Duodenal mucosa (tissue), 2 donors: ENCODE results near the gene FOCAD.
"Not testable (repeated sequence)": the region's sequence is repeated elsewhere in the genome, so short reads cannot be mapped to it uniquely, and the experiment has no call there.

ENCODE experiments used
- H3K27ac ChIP-seq: one replicate; pipeline ENCODE4 v1.7.0; 2013; ENCODE audit warnings: low read depth, low read length
- H3K27me3 ChIP-seq, 2 donors: one replicate each; pipeline ENCODE4 v1.7.0; 2013; ENCODE audit warnings: low read length in 2 of 2, control low read depth in 1 of 2; ENCODE audit not compliant: insufficient read depth in 2 of 2, control insufficient read depth in 1 of 2
- H3K36me3 ChIP-seq, 2 donors: one replicate each; pipeline ENCODE4 v1.7.0; 2013; ENCODE audit warnings: low read length in 2 of 2, control low read depth in 1 of 2; ENCODE audit not compliant: insufficient read depth in 2 of 2, control insufficient read depth in 1 of 2
- H3K4me1 ChIP-seq, 2 donors: one replicate each; pipeline ENCODE4 v1.7.0; 2013; ENCODE audit warnings: low read length in 2 of 2, control low read depth in 1 of 2; ENCODE audit not compliant: insufficient read depth in 2 of 2, control insufficient read depth in 1 of 2
- H3K4me3 ChIP-seq, 2 donors: one replicate each; pipeline ENCODE4 v1.7.0; 2013; ENCODE audit warnings: low read length in 2 of 2, low read depth in 1 of 2
- H3K9ac ChIP-seq, 2 donors: one replicate each; pipeline ENCODE4 v1.7.0; 2013; ENCODE audit warnings: low read length in 2 of 2, low read depth in 1 of 2
- H3K9me3 ChIP-seq, 2 donors: one replicate each; pipeline ENCODE4 v1.7.0; 2013; ENCODE audit warnings: low read length in 2 of 2, control low read depth in 1 of 2; ENCODE audit not compliant: control insufficient read depth in 1 of 2

Gene FOCAD

GRCh38 chr9:20651939-20652338, 32.1 kb upstream of the FOCAD start:
- H3K36me3 ChIP-seq = no peaks in the 10 kb centered on the region
- H3K4me1 ChIP-seq = no peaks in the 10 kb centered on the region
- no peaks in the 10 kb centered on the region for H3K27me3 ChIP-seq
- no peak overlapping the region for H3K9ac ChIP-seq
- H3K27ac ChIP-seq = no peak overlapping the region
- no peak overlapping the region for H3K4me3 ChIP-seq
- H3K9me3 ChIP-seq = no peaks in the 10 kb centered on the region

- not testable (repeated sequence) for H3K4me1 ChIP-seq, H3K27me3 ChIP-seq, H3K36me3 ChIP-seq, H3K27ac ChIP-seq, H3K9me3 ChIP-seq
- peak overlapping the region; percentile 57 to 74 for H3K4me3 ChIP-seq
- peak overlapping the region in 1 of 2 donors; percentile 32 for H3K9ac ChIP-seq
Observed at GRCh38 chr9:20658246-20658667, 25.8 kb upstream of the FOCAD start.

GRCh38 chr9:20658677-20659473, 25.2 kb upstream of the FOCAD start:
- H3K27ac ChIP-seq = no peak overlapping the region
- peaks cover 0 to 8% of the 10 kb centered on the region in 2 donors for H3K4me1 ChIP-seq
- H3K9ac ChIP-seq = peak overlapping the region in 1 of 2 donors; percentile 32

GRCh38 chr9:20659474-20659967, 24.5 kb upstream of the FOCAD start:
- Histone ChIP-seq H3K9me3 (no peaks in the 10 kb centered on the region), H3K27ac (no peak overlapping the region), H3K4me3 (peak overlapping the region in 1 of 2 donors; percentile 23), H3K36me3 (no peaks in the 10 kb centered on the region), H3K4me1 (peaks cover 0 to 8% of the 10 kb centered on the region in 2 donors), H3K27me3 (no peaks in the 10 kb centered on the region), H3K9ac (no peak overlapping the region)

More at GRCh38 chr9:20658677-20659473, 25.2 kb upstream of the FOCAD start:
- H3K36me3 ChIP-seq = no peaks in the 10 kb centered on the region
- H3K4me3 ChIP-seq = peak overlapping the region; percentile 57 to 74
- H3K9me3 ChIP-seq = no peaks in the 10 kb centered on the region
- H3K27me3 ChIP-seq = no peaks in the 10 kb centered on the region

GRCh38 chr9:20662156-20662555, 21.9 kb upstream of the FOCAD start:
- no peaks in the 10 kb centered on the region for H3K9me3 ChIP-seq
- H3K4me3 ChIP-seq = no peak overlapping the region
- no peak overlapping the region for H3K9ac ChIP-seq
- H3K27ac ChIP-seq = no peak overlapping the region
- H3K36me3 ChIP-seq = no peaks in the 10 kb centered on the region
- H3K27me3 ChIP-seq = no peaks in the 10 kb centered on the region
- H3K4me1 ChIP-seq = peaks cover 4 to 8% of the 10 kb centered on the region in 2 donors

GRCh38 chr9:20663133-20663532, 20.9 kb upstream of the FOCAD start:
- no peak overlapping the region for H3K9ac ChIP-seq
- H3K27ac ChIP-seq = no peak overlapping the region
- H3K4me1 ChIP-seq = peaks cover 4 to 8% of the 10 kb centered on the region in 2 donors
- H3K9me3 ChIP-seq = no peaks in the 10 kb centered on the region
- H3K36me3 ChIP-seq = no peaks in the 10 kb centered on the region
- H3K4me3 ChIP-seq = no peak overlapping the region
- H3K27me3 ChIP-seq = no peaks in the 10 kb centered on the region

GRCh38 chr9:20664501-20664900, 19.6 kb upstream of the FOCAD start:
- Histone ChIP-seq H3K27me3 (no peaks in the 10 kb centered on the region), H3K27ac (no peak overlapping the region), H3K9me3 (no peaks in the 10 kb centered on the region), H3K9ac (no peak overlapping the region), H3K4me3 (no peak overlapping the region), H3K4me1 (peaks cover 2 to 4% of the 10 kb centered on the region in 2 donors), H3K36me3 (no peaks in the 10 kb centered on the region)

GRCh38 chr9:20670395-20670794, 13.7 kb upstream of the FOCAD start:
- Histone ChIP-seq H3K9me3 (no peaks in the 10 kb centered on the region), H3K4me1 (no peaks in the 10 kb centered on the region), H3K9ac (no peak overlapping the region), H3K36me3 (no peaks in the 10 kb centered on the region), H3K4me3 (no peak overlapping the region), H3K27me3 (no peaks in the 10 kb centered on the region), H3K27ac (no peak overlapping the region)

GRCh38 chr9:20671635-20672034, 12.4 kb upstream of the FOCAD start:
- Histone ChIP-seq H3K36me3 (no peaks in the 10 kb centered on the region), H3K9me3 (no peaks in the 10 kb centered on the region), H3K4me1 (no peaks in the 10 kb centered on the region), H3K27me3 (no peaks in the 10 kb centered on the region), H3K4me3 (no peak overlapping the region), H3K9ac (no peak overlapping the region), H3K27ac (no peak overlapping the region)

- not testable (repeated sequence) for H3K27ac ChIP-seq, H3K9ac ChIP-seq, H3K9me3 ChIP-seq, H3K4me3 ChIP-seq, H3K27me3 ChIP-seq, H3K4me1 ChIP-seq, H3K36me3 ChIP-seq
Observed at GRCh38 chr9:20673537-20673936, 10.5 kb upstream of the FOCAD start.
